Measurements from ENCODE around the gene CITED2.

The CITED2 gene

DNA sequence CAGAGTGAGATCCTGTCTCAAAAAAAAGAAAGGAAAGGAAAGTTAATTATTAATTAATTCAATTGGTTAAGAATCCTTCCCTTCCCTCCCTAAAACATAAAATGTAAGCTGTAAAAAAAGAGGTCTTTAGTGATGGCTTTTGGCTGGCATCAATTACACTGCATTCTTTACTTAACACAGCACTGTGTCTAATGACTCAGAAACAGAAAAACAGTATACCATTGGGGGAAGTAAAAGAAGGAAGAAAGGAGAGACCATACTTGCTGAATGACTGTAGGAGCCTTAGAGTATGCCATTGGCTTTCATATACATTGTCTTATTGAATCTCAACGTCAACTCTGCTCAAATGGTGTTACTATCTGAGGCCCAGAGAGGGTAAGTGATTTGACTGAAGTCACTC, 18.3 kb upstream of the CITED2 start:
- no peak overlapping the region for H3K4me3 ChIP-seq
- H3K9me3 ChIP-seq (ENCODE audit: low read depth, low read length) = no peaks in the 10 kb centered on the region
- TF ChIP-seq FOXP2 (optimal IDR thresholded peaks at IDR 0.05; ENCODE audit: control extremely low read depth, extremely low read length, insufficient read depth) (no peak), POLR2AphosphoS5 (IDR thresholded peaks at IDR 0.05; ENCODE audit: borderline replicate concordance, low read depth, low read length) (no peak), EZH2 (IDR thresholded peaks at IDR 0.05) (no peak)
- DNase-seq (ENCODE audit: low read depth, low spot score) = no peak
- no peaks in the 10 kb centered on the region for H3K36me3 ChIP-seq (ENCODE audit: insufficient read depth, low read length)
- H3K27ac ChIP-seq = no peak overlapping the region
- no peak overlapping the region for H3K9ac ChIP-seq (ENCODE audit: insufficient read length)

DNA sequence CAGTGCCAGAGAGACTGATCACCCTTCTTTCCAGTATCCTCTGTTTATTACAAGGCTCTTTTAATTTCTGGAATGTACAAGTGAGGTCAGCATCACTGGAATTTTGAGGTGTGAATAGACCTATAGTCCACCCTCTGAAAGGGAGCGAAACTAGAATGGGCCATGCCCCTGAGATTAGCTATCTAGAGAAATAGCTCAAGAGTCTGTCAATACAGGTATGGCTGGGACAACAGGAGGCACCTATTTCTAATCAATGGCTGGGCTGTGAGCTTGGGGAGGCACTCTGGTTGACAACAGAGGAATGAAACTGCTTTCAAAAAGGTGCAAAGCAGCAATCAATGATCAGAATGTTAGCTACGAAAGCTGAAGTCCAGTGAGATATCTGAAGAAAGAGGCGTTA, 17.3 kb upstream of the CITED2 start:
- no peak overlapping the region for H3K27ac ChIP-seq
- no peak overlapping the region for H3K9ac ChIP-seq (ENCODE audit: insufficient read length)
- TF ChIP-seq POLR2AphosphoS5 (IDR thresholded peaks at IDR 0.05; ENCODE audit: borderline replicate concordance, low read depth, low read length) (no peak), FOXP2 (optimal IDR thresholded peaks at IDR 0.05; ENCODE audit: control extremely low read depth, extremely low read length, insufficient read depth) (no peak), EZH2 (IDR thresholded peaks at IDR 0.05) (no peak)
- no peaks in the 10 kb centered on the region for H3K36me3 ChIP-seq (ENCODE audit: insufficient read depth, low read length)
- H3K9me3 ChIP-seq (ENCODE audit: low read depth, low read length) = no peaks in the 10 kb centered on the region
- DNase-seq (ENCODE audit: low read depth, low spot score) = no peak
- H3K4me3 ChIP-seq = no peak overlapping the region

DNA sequence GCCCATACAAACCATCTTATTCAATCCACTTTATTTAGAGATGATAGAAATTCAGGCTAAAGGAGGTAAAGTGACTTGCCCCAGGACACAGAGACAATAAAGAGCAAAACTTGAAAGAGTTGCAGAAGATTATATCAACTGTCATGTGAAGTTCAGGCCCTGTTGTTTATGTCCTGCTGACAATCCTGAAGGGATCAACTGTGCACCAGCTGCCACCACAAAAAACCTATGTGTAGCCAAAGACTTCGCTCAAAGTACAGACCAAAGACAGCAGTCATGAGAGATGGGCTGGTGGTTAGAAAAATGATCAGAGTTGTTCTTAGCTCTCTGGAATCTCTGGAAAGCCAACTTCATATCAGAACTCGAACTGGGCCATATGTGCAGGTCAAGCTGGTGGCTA, 16.0 kb upstream of the CITED2 start:
- Histone ChIP-seq H3K27ac (no peak overlapping the region), H3K9ac (ENCODE audit: insufficient read length) (no peak overlapping the region), H3K9me3 (ENCODE audit: low read depth, low read length) (no peaks in the 10 kb centered on the region), H3K36me3 (ENCODE audit: insufficient read depth, low read length) (no peaks in the 10 kb centered on the region), H3K4me3 (no peak overlapping the region)
- DNase-seq (ENCODE audit: low read depth, low spot score) = no peak
- TF ChIP-seq FOXP2 (optimal IDR thresholded peaks at IDR 0.05; ENCODE audit: control extremely low read depth, extremely low read length, insufficient read depth) (no peak), EZH2 (IDR thresholded peaks at IDR 0.05) (no peak), POLR2AphosphoS5 (IDR thresholded peaks at IDR 0.05; ENCODE audit: borderline replicate concordance, low read depth, low read length) (no peak)

DNA sequence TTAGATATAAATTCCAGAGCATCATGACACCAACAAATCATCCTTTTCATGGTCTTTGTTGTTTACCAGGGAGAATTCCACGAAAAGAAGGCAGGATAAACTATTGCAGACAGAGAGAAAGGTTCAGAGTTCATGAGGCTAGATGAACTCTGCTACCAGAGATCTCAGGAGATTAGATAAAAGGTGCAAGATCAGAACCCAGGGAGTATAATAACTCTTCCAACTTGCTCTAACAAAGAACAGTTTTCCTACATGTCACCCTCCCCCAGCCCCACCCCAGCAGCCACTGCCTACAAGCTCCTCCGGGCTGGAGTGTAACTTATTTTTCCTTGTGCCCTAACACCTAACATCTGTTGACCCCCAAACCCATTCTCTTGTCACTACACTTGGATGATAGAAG, 13.9 kb upstream of the CITED2 start:
- DNase-seq (ENCODE audit: low read depth, low spot score) = no peak
- Histone ChIP-seq H3K27ac (no peak overlapping the region), H3K36me3 (ENCODE audit: insufficient read depth, low read length) (no peaks in the 10 kb centered on the region), H3K4me3 (no peak overlapping the region), H3K9me3 (ENCODE audit: low read depth, low read length) (no peaks in the 10 kb centered on the region), H3K9ac (ENCODE audit: insufficient read length) (no peak overlapping the region)
- TF ChIP-seq FOXP2 (optimal IDR thresholded peaks at IDR 0.05; ENCODE audit: control extremely low read depth, extremely low read length, insufficient read depth) (no peak), POLR2AphosphoS5 (IDR thresholded peaks at IDR 0.05; ENCODE audit: borderline replicate concordance, low read depth, low read length) (no peak), EZH2 (IDR thresholded peaks at IDR 0.05) (no peak)

DNA sequence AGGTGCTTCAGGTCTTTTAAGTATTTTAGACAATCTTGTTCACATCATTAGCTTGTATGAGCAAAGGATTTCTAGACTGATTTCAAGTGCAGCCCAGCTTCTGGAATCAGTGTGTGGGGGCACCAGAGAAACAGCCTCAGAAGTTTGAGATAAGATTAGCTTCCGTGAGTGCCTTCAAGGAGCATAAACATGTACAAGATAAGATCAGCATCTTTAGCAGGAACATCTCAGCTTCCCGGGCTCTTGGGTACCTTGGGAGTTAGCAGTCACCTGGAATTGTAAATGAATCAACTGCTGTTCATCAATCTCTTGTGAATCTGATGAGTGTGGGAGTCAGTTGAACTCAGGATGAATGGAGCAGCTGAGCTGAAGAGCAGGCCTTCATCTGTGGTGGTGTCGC, 12.0 kb upstream of the CITED2 start:
- no peak for TF ChIP-seq EZH2 (IDR thresholded peaks at IDR 0.05)
- no peak for TF ChIP-seq POLR2AphosphoS5 (IDR thresholded peaks at IDR 0.05; ENCODE audit: borderline replicate concordance, low read depth, low read length)
- TF ChIP-seq FOXP2 (optimal IDR thresholded peaks at IDR 0.05; ENCODE audit: control extremely low read depth, extremely low read length, insufficient read depth) = no peak
- no peak overlapping the region for H3K4me3 ChIP-seq
- H3K9ac ChIP-seq (ENCODE audit: insufficient read length) = no peak overlapping the region
- H3K27ac ChIP-seq = no peak overlapping the region
- DNase-seq (ENCODE audit: low read depth, low spot score) = no peak
- no peaks in the 10 kb centered on the region for H3K36me3 ChIP-seq (ENCODE audit: insufficient read depth, low read length)
- no peaks in the 10 kb centered on the region for H3K9me3 ChIP-seq (ENCODE audit: low read depth, low read length)

DNA sequence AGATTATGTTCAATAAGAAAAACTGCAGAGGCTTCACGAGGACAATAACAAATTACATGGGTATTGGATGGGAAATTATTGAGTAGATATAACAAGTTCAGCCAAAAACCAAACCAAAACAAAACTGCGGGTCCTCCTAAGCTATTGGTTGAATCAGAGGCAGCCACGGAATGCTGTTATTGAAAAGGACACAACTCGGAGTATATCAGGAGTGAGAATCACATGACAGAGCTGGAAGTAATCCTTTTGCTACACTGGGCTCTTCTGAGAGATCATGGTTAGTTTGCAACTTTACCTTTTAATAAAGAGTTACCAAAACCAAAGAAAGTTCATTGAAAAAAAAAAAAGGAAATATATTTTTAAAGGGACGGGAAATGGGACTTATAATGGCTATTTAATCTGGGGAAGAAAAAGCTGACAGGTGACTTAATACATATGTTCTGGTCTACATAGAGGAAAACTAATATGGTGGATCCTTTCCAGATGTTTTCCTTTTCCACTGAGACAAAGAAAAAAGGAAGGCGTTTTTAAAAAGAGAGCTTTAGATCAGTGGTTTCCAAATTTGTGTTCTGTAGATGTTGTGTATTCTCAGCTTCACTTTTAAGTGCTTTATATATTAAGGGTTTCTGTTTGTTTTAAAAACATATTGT, 6.9 kb upstream of the CITED2 start:
- Histone ChIP-seq H3K36me3 (ENCODE audit: insufficient read depth, low read length) (no peaks in the 10 kb centered on the region), H3K9me3 (ENCODE audit: low read depth, low read length) (no peaks in the 10 kb centered on the region), H3K9ac (ENCODE audit: insufficient read length) (no peak overlapping the region), H3K27ac (no peak overlapping the region), H3K4me3 (no peak overlapping the region)
- TF ChIP-seq POLR2AphosphoS5 (IDR thresholded peaks at IDR 0.05; ENCODE audit: borderline replicate concordance, low read depth, low read length) = no peak
- TF ChIP-seq EZH2 (IDR thresholded peaks at IDR 0.05) = no peak
- TF ChIP-seq FOXP2 (optimal IDR thresholded peaks at IDR 0.05; ENCODE audit: control extremely low read depth, extremely low read length, insufficient read depth) = no peak
- no peak for DNase-seq (ENCODE audit: low read depth, low spot score)

DNA sequence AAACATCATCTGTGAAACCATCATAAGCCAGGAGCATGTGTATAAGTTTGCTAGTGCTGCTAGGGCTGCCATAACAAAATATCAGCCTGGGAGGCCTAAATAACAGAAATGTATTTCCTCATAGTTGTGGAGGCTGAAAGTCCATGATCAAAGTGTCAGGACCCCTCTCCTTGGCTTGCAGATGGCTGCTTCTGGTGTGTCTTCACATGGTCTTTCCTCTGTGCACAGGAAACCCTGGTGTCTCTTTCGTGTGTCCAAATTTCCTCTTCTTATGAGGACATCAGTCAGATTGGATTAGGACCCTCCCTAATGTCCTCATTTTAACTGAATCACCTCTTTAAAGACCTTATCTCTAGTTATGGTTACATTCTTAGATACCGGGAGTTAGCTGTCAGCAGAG, 6.2 kb upstream of the CITED2 start:
- TF ChIP-seq POLR2AphosphoS5 (IDR thresholded peaks at IDR 0.05; ENCODE audit: borderline replicate concordance, low read depth, low read length) (no peak), FOXP2 (optimal IDR thresholded peaks at IDR 0.05; ENCODE audit: control extremely low read depth, extremely low read length, insufficient read depth) (no peak), EZH2 (IDR thresholded peaks at IDR 0.05) (no peak)
- no peaks in the 10 kb centered on the region for H3K9me3 ChIP-seq (ENCODE audit: low read depth, low read length)
- no peak for DNase-seq (ENCODE audit: low read depth, low spot score)
- H3K27ac ChIP-seq = no peak overlapping the region
- H3K36me3 ChIP-seq (ENCODE audit: insufficient read depth, low read length) = no peaks in the 10 kb centered on the region
- H3K4me3 ChIP-seq = no peak overlapping the region
- H3K9ac ChIP-seq (ENCODE audit: insufficient read length) = no peak overlapping the region

DNA sequence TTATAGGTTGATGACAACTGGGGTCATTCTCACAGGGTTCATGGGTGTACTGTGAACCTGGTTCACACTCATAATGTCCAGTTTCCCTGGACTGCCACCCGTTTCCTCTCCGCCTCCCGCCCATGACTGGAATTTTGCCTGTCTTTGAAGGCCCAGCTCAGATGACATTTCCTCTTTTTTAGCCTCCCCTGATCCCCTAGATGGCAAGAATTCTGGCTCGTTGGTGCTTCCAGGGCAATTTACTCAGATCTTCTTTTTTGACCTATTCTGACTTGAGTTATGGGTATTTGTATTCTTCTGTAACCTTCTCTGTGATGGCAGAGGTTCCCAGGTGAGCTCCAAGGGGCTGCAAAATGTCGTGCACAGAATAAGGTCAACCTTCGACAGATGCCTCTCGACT, 5.7 kb upstream of the CITED2 start:
- no peak overlapping the region for H3K9ac ChIP-seq (ENCODE audit: insufficient read length)
- H3K36me3 ChIP-seq (ENCODE audit: insufficient read depth, low read length) = no peaks in the 10 kb centered on the region
- no peak overlapping the region for H3K4me3 ChIP-seq
- H3K9me3 ChIP-seq (ENCODE audit: low read depth, low read length) = no peaks in the 10 kb centered on the region
- TF ChIP-seq EZH2 (IDR thresholded peaks at IDR 0.05) (no peak), FOXP2 (optimal IDR thresholded peaks at IDR 0.05; ENCODE audit: control extremely low read depth, extremely low read length, insufficient read depth) (no peak), POLR2AphosphoS5 (IDR thresholded peaks at IDR 0.05; ENCODE audit: borderline replicate concordance, low read depth, low read length) (no peak)
- DNase-seq (ENCODE audit: low read depth, low spot score) = no peak
- H3K27ac ChIP-seq = no peak overlapping the region

DNA sequence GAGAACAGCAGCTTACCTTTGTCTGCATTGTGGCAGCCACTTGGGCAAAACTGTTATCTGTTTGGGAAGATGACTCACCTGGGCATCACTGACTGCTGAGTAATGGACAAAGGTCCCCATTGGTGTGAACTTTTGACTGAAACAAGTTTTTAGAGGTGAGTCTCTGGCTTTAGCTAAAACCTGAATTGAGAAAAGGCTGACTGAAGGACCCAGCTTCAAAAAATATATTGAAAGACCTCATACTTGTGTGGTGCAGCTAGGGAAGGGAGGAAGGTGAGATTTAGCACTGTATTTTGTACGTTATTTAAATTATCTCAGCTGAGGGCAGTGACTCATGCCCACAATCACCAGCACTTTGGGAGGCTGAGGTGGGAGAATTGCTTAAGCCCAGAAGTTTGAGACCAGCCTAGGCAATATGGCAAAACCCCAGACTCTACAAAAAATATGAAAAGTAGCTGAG, 4.5 kb upstream of the CITED2 start:
- no peak for DNase-seq (ENCODE audit: low read depth, low spot score)
- no peaks in the 10 kb centered on the region for H3K9me3 ChIP-seq (ENCODE audit: low read depth, low read length)
- TF ChIP-seq POLR2AphosphoS5 (IDR thresholded peaks at IDR 0.05; ENCODE audit: borderline replicate concordance, low read depth, low read length) (no peak), FOXP2 (optimal IDR thresholded peaks at IDR 0.05; ENCODE audit: control extremely low read depth, extremely low read length, insufficient read depth) (no peak)
- peaks cover 3% of the 10 kb centered on the region for H3K36me3 ChIP-seq (ENCODE audit: insufficient read depth, low read length)
- no peak overlapping the region for H3K27ac ChIP-seq
- no peak overlapping the region for H3K4me3 ChIP-seq
- H3K9ac ChIP-seq (ENCODE audit: insufficient read length) = no peak overlapping the region

Data from SK-N-MC (cell line).